GM15510 (cell line): ENCODE results near the gene DNAJC30.

Experiments
- POLR2A ChIP-seq: IDR thresholded peaks from 3 replicates; pipeline ENCODE4 v1.6.1; 2011; ENCODE audit warnings: borderline replicate concordance; ENCODE audit not compliant: insufficient read length; ENCODE audit errors: extremely low read depth

DNAJC30 gene

GRCh38 chr7:73683056-73683787 lies at the start of gene DNAJC30, which contains the start of gene BUD23:
DNAJC30 (minus strand) TSS chr7:73683453; CDS start chr7:73683423, 30 bp downstream.
BUD23 (plus strand) TSS chr7:73683597; CDS start chr7:73683626, 29 bp downstream.
- TF ChIP-seq POLR2A, result peak; percentile 94

GRCh38 chr7:73732397-73732796 lies 49.1 kb upstream of the DNAJC30 start:
- TF ChIP-seq POLR2A, result no peak

- TF ChIP-seq POLR2A, result no peak
These were observed 47.2 kb upstream of the DNAJC30 start for GRCh38 chr7:73730485-73730884.

GRCh38 chr7:73728551-73728950 lies 45.3 kb upstream of the DNAJC30 start:
- no peak for TF ChIP-seq POLR2A

GRCh38 chr7:73727952-73728351 lies 44.7 kb upstream of the DNAJC30 start:
- TF ChIP-seq POLR2A, result no peak

GRCh38 chr7:73726083-73726466 lies 42.8 kb upstream of the DNAJC30 start:
- TF ChIP-seq POLR2A, result no peak

- no peak for TF ChIP-seq POLR2A
These were observed 40.6 kb upstream of the DNAJC30 start for GRCh38 chr7:73723813-73724212.

GRCh38 chr7:73722785-73723184 lies 39.5 kb upstream of the DNAJC30 start:
- TF ChIP-seq POLR2A, result no peak

- TF ChIP-seq POLR2A, result no peak
These were observed 38.1 kb upstream of the DNAJC30 start for GRCh38 chr7:73721377-73721817.

- no peak for TF ChIP-seq POLR2A
These were observed 36.5 kb upstream of the DNAJC30 start for GRCh38 chr7:73719806-73720169.

GRCh38 chr7:73718905-73719805 lies 35.9 kb upstream of the DNAJC30 start, which contains the start of gene STX1A:
STX1A (minus strand) TSS chr7:73719669; CDS start chr7:73719631, 38 bp downstream.
- peak; percentile 61 for TF ChIP-seq POLR2A

- no peak for TF ChIP-seq POLR2A
These were observed 35.2 kb upstream of the DNAJC30 start for GRCh38 chr7:73718438-73718881.

- no peak for TF ChIP-seq POLR2A
These were observed 34.7 kb upstream of the DNAJC30 start for GRCh38 chr7:73717991-73718405.

GRCh38 chr7:73717025-73717807 lies 34.0 kb upstream of the DNAJC30 start:
- TF ChIP-seq POLR2A, result no peak
